Astrocyte (in vitro differentiated cells and primary cell): Measurements from ENCODE around the gene MMP23B. TPM values are rescaled to one million over a fixed set of nuclear protein-coding genes. Genes with fewer than 3 reads are reported as not detected.
A peak's percentile ranks its signal among the peaks of the same experiment; 100 is the strongest.

ENCODE experiments used
- DNase-seq: peaks from one replicate; pipeline ENCODE4 v3.0.0-alpha.2; 2010; ENCODE audit warnings: low read depth
- FAIRE-seq: peaks from 2 replicates; lab custom pipeline; 2011; peaks lifted over from hg19 to GRCh38; lab: Jason Lieb, UNC
- H2AFZ ChIP-seq: 2 replicates; pipeline ENCODE4 v1.6.0; 2012; ENCODE audit warnings: low read depth, low read length, inconsistent platforms
- H3K27ac ChIP-seq: 2 replicates; pipeline ENCODE4 v1.5.1; 2011; ENCODE audit warnings: low read depth, low read length, inconsistent platforms
- H3K27me3 ChIP-seq: 2 replicates; pipeline ENCODE4 v1.6.0; 2011; ENCODE audit warnings: low read length, inconsistent platforms; ENCODE audit not compliant: insufficient read depth
- H3K36me3 ChIP-seq: 2 replicates; pipeline ENCODE4 v1.5.1; 2011; ENCODE audit warnings: low read length, inconsistent platforms; ENCODE audit not compliant: insufficient read depth
- H3K4me1 ChIP-seq: 2 replicates; pipeline ENCODE4 v1.5.1; 2011; ENCODE audit warnings: low read length, inconsistent platforms; ENCODE audit not compliant: insufficient read depth
- H3K4me2 ChIP-seq: 2 replicates; pipeline ENCODE4 v1.6.0; 2012; ENCODE audit warnings: low read length, inconsistent platforms
- H3K4me3 ChIP-seq: 2 replicates; pipeline ENCODE4 v1.5.1; 2011; ENCODE audit warnings: low read depth, mild to moderate bottlenecking, low read length, inconsistent platforms; ENCODE audit not compliant: insufficient read depth
- H3K79me2 ChIP-seq: 2 replicates; pipeline ENCODE4 v1.6.0; 2012; ENCODE audit warnings: mild to moderate bottlenecking, low read length, inconsistent platforms; ENCODE audit not compliant: insufficient read depth
- H3K9ac ChIP-seq: 2 replicates; pipeline ENCODE4 v1.6.0; 2012; ENCODE audit warnings: mild to moderate bottlenecking, low read length, inconsistent platforms
- H3K9me3 ChIP-seq: 2 replicates; pipeline ENCODE4 v1.5.1; 2012; ENCODE audit warnings: low read depth, mild to moderate bottlenecking, low read length, inconsistent platforms; ENCODE audit not compliant: insufficient read depth
- H4K20me1 ChIP-seq: 2 replicates; pipeline ENCODE4 v1.6.0; 2012; ENCODE audit warnings: low read length, inconsistent platforms; ENCODE audit not compliant: insufficient read depth
- H3K27ac Mint-ChIP-seq: one replicate; pipeline ENCODE4 v1.8.0; 2021; ENCODE audit warnings: mild to moderate bottlenecking, mixed read lengths; ENCODE audit not compliant: unreplicated experiment
- H3K27me3 Mint-ChIP-seq: one replicate; pipeline ENCODE4 v1.8.0; 2021; ENCODE audit warnings: low read depth, mixed read lengths; ENCODE audit not compliant: unreplicated experiment
- H3K36me3 Mint-ChIP-seq: one replicate; pipeline ENCODE4 v1.8.0; 2021; ENCODE audit warnings: low read depth, mixed read lengths; ENCODE audit not compliant: unreplicated experiment
- H3K4me1 Mint-ChIP-seq: one replicate; pipeline ENCODE4 v1.8.0; 2021; ENCODE audit warnings: low read depth, mixed read lengths; ENCODE audit not compliant: unreplicated experiment
- H3K4me3 Mint-ChIP-seq: one replicate; pipeline ENCODE4 v1.8.0; 2021; ENCODE audit warnings: mild to moderate bottlenecking, moderate library complexity, mixed read lengths; ENCODE audit not compliant: unreplicated experiment
- H3K9me3 Mint-ChIP-seq: one replicate; pipeline ENCODE4 v1.8.0; 2021; ENCODE audit warnings: mild to moderate bottlenecking, mixed read lengths; ENCODE audit not compliant: unreplicated experiment
- CTCF ChIP-seq: IDR thresholded peaks from 2 replicates; pipeline ENCODE4 v1.5.1; 2011; ENCODE audit warnings: low read depth, mild to moderate bottlenecking, inconsistent platforms, low read length, moderate library complexity; ENCODE audit not compliant: insufficient read depth
- EZH2 ChIP-seq: IDR thresholded peaks from 2 replicates; pipeline ENCODE4 v1.6.1; 2012; ENCODE audit warnings: mild to moderate bottlenecking, low read length, inconsistent platforms; ENCODE audit not compliant: insufficient read depth
- total RNA-seq: library from RNA; stranded (reverse); gene quantifications from 2 replicates; pipeline ENCODE4 v1.2.1, GENCODE V29; 2021

MMP23B gene
- total RNA-seq, 1 donor from 2014 or later: 40.7 TPM

GRCh38 chr1:1599030-1599934 is 32.7 kb upstream of the MMP23B start:
- Mint-ChIP-seq H3K4me1 (no peaks in the 10 kb centered on the region), H3K9me3 (no peaks in the 10 kb centered on the region), H3K4me3 (peak overlapping the region; percentile 80), H3K27ac (no peak overlapping the region), H3K27me3 (peaks cover 19% of the 10 kb centered on the region), H3K36me3 (no peaks in the 10 kb centered on the region)
- Histone ChIP-seq H3K27ac (no peak overlapping the region), H3K9ac (no peak overlapping the region), H3K79me2 (no peaks in the 10 kb centered on the region), H3K27me3 (peaks cover 13% of the 10 kb centered on the region), H2AFZ (peak overlapping the region; percentile 34), H3K4me3 (peak overlapping the region; percentile 17), H3K4me1 (peaks cover 10% of the 10 kb centered on the region), H3K4me2 (peak overlapping the region; percentile 74), H3K9me3 (no peaks in the 10 kb centered on the region), H4K20me1 (peaks cover 5% of the 10 kb centered on the region), H3K36me3 (no peaks in the 10 kb centered on the region)
- TF ChIP-seq CTCF (no peak), EZH2 (peak; percentile 72)
- DNase-seq: no peak
- no peak for FAIRE-seq

GRCh38 chr1:1599935-1600860 is 31.8 kb upstream of the MMP23B start, which contains the start of gene FNDC10:
FNDC10 (minus strand) TSS chr1:1600135; CDS start chr1:1600015, 120 bp downstream.
- H3K4me1 Mint-ChIP-seq: no peaks in the 10 kb centered on the region
- Histone ChIP-seq H3K4me3 (peak within 1 kb of the TSS; percentile 17), H3K36me3 (no peaks in the 10 kb centered on the region), H3K79me2 (no peaks in the 10 kb centered on the region), H3K27me3 (peaks cover 14% of the 10 kb centered on the region), H2AFZ (peak within 1 kb of the TSS; percentile 34), H3K4me2 (peak within 1 kb of the TSS; percentile 77), H3K9me3 (no peaks in the 10 kb centered on the region), H4K20me1 (peaks cover 5% of the 10 kb centered on the region), H3K9ac (no peak within 1 kb of the TSS), H3K4me1 (peaks cover 10% of the 10 kb centered on the region), H3K27ac (no peak within 1 kb of the TSS)
- H3K27me3 Mint-ChIP-seq: peaks cover 23% of the 10 kb centered on the region
- H3K4me3 Mint-ChIP-seq: peak within 1 kb of the TSS; percentile 80
- TF ChIP-seq CTCF: no peak
- peak; percentile 76 for TF ChIP-seq EZH2
- no peaks in the 10 kb centered on the region for H3K9me3 Mint-ChIP-seq
- DNase-seq: no peak
- no peaks in the 10 kb centered on the region for H3K36me3 Mint-ChIP-seq
- H3K27ac Mint-ChIP-seq: no peak within 1 kb of the TSS
- FAIRE-seq: no peak
